Muscle of back (tissue), 11 donors: ENCODE results near the gene XIRP1. TPM values are rescaled to one million over a fixed set of nuclear protein-coding genes. Genes with fewer than 3 reads are reported as not detected.

Source experiments
- DNase-seq, 3 donors: peaks; one replicate each; pipeline versions ENCODE4 v3.0.0 to v3.0.0-alpha.2; 2013
- polyA plus RNA-seq, 10 donors: library from polyadenylated mRNA; unstranded; fragments of 120-200 nt; gene quantifications; one replicate each; pipeline ENCODE4 v1.2.1, GENCODE V29; 2013; ENCODE audit not compliant: insufficient read length in 10 of 10

XIRP1 gene
- polyA plus RNA-seq, 10 donors = 45.2 to 483 (median 169) TPM

- DNase-seq = no peak
These were observed 47.5 kb downstream of the XIRP1 start for GRCh38 chr3:39144748-39145380.

DNA sequence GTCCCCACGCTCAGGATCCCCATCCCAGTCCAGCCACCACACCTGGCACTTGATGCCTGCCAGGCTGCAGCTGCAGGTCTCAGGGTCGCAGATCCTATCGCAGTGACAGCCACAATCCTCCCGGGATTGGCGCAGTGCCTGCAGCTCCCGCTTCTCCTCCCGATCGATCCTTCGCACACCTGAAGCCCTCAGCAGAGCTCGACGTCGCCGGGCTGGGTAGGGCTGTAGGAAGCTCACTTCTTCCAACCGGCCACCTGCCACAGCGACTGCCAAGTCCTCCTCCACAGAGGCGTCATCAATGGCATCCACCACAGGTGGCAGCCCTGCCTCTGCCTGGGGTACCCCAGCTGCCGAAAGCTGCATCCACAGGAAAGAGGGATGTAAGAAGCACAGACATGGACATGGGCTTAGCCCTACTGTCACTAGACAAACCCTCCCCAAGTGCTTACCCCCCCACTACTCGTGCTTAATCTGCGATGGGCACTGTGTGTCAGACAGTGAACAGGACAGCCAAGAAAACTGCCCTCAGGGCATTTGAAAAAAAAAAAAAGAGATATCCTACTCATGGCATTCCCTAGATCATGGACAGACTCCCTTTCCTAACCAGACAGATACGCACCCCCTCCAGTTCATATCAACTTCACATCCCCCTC, 48.2 kb downstream of the XIRP1 start:
- no peak for DNase-seq

DNA sequence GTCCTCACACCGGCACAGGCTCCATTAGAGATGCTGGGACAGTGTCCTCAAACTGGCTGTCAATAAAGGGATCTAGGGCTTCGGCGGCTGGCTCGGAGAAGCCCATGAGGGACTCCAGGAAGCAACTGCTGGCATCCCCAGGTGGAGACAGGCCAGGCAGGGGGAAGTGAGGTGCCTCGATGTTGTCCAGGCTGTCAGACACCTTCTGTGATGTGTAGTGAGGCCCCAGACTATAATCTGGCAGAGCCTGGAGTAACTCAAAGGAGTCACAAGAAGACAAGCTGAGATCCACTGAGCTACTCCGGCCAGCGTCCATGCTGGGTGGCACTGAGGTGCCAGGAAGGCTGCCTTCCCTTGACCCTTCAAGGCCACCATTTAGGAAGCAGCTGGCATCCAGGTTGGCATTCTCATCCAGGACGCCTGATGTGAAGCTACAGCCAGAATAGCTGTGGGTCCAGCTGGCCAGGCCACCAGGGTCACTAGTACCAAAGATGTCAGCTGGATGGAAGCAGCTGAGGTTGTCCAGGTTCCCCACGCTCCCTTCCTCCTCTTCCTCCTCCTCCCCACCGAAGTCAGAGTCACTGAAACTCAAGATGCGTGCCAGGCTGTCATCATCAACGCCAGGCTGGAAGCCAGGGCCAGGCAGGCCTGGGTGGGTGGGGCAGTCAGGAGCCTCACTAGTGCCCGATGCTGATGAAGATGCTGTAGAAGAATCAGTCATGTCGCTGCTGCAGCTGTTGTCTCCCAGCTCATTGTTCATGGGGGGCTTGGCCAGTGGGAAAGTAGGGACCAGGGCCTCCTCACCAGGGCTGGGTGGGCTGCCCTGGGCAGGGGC, 49.1 kb downstream of the XIRP1 start:
- no peak for DNase-seq

DNA sequence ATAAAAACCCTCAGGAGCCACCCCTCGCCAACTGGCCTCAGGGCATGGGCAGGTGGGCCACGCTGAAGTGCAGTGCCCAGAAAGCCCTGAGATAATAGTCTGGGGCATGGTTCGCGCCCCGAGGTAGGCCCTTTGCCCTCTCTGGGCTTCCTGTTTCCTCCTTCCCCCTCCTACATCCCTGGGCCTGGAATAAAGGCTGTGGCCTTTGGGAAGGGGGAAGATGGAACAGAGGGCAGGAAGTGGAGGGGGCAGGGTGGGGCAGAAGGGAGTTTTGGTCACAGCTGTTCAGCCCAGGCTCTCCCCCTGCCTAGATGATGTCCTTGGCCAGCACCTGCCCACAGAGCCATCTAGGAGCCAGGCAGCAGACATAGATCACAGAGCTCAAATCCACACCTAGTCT, 50.3 kb downstream of the XIRP1 start:
- no peak for DNase-seq

- peak in 1 of 3 donors; percentile 36 for DNase-seq
These were observed 51.0 kb downstream of the XIRP1 start for GRCh38 chr3:39141171-39141995.

DNA sequence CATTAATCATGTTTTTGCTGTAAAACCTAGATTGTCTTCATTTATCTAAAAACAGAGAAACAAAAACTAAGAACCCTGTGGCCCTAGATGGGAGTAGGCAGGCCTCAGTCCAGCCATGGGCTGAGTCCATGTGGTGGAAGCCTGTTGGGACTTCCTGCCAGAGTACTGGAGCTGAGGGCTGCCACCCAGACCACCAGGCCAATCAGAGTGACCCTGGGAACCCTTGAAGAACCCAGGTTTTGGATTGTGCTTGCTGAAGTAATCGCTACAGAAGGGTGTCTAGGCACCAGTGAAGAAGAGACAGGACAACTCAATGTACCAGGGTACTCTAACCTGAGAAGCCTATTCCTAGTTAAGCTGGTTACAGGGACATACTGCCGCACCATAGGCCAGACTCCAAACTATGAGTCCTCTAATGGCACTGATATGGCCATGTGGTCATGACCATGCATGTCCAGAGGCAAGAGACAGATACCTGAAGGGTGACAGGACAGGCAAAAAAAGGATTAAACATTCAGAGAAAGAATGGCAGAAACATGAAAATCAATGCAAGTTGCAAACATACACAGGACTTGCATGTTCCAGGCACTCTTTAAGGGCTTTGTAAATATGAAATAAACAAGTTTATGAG, 51.9 kb downstream of the XIRP1 start:
- DNase-seq = no peak

DNA sequence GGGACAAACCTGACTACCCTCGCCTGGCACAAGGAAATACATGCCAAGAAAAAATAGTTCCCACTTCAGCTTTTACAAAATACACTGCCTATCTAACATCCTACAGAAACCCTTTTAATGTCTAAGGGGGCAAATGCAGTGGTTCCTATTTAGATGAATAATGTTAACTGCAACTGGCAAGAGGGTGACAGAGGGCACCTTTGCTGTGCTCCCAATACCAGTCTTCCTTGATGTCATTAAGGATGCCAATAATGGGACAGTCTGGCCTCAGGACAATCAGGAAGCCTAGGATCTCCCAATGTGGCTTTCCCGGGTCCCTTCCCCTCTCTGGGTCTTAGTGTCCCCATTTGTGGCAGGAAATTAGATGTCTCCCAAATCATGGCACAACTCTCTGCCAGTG, 53.0 kb downstream of the XIRP1 start:
- no peak for DNase-seq

- DNase-seq = peak in 2 of 3 donors; percentile 73 to 76
These were observed 53.5 kb downstream of the XIRP1 start for GRCh38 chr3:39138804-39139415.

- no peak for DNase-seq
These were observed 54.2 kb downstream of the XIRP1 start for GRCh38 chr3:39137991-39138803.

- DNase-seq = no peak
These were observed 54.9 kb downstream of the XIRP1 start for GRCh38 chr3:39137435-39137936.

DNA sequence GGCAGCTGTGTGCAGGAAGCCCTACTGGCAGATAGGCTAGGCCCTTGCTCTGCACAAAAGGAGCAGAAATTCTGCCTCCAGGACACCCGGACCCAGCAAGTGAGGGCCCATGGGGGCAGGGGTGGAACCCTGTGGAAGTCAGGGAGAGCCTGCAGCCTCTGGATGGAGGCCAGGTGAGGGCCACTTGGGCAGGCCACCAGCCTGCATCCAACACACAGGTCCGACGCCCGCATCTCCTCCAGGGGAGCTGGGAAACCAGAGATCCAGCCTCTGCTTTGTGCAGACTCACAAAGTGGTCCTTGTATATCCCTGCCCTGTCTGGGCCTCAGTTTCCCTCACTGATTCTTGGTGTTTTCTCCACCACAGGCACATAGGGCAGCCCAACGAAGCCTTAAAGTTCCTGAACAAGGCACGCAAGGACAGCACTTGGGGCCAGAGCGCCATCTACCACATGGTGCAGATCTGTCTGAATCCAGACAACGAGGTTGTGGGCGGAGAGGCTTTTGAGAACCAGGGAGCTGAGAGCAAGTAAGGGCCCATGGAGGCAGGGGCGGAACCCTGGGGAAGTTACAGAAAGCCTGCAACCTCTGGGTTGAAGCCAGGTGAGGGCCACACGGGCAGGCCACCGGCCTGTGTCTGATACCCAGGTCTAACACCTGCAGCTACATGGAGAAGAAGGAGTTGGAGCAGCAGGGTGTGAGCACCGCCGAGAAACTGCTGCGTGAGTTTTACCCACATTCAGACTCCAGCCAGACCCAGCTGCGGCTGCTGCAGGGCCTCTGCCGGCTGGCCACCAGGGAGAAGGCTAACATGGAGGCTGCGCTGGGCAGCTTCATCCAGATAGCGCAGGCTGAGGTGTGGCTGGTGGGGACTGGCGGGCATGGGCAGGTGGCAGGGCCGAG, 55.6 kb downstream of the XIRP1 start:
- DNase-seq = no peak

- DNase-seq = no peak
These were observed 57.1 kb downstream of the XIRP1 start for GRCh38 chr3:39135170-39135805.

GRCh38 chr3:39134305-39134704, 58.1 kb downstream of the XIRP1 start:
- DNase-seq = no peak

DNA sequence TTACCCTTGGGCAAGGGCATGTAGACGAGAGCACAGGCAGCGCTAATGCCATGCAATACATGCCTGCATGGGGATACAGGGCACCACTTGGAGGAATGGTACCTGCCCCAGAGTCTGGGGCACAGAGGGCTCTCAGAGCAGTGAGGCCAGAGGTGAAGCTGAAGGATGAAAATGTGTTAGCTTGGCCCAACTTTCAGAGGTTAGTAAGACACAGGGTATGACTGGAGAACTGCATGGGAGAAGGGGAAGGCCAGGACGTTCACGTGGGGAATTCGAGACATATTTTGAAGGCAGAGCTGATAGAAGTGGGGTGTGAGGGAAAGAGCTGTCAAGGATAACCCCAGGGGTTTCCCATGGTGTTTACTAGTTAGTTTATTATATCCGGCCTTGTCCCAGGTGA, 58.6 kb downstream of the XIRP1 start:
- DNase-seq = no peak
